Measurements from ENCODE around the gene MT1G.
"Not testable (repeated sequence)": the region's sequence is repeated elsewhere in the genome, so short reads cannot be mapped to it uniquely, and the experiment has no call there.

The MT1G gene

DNA sequence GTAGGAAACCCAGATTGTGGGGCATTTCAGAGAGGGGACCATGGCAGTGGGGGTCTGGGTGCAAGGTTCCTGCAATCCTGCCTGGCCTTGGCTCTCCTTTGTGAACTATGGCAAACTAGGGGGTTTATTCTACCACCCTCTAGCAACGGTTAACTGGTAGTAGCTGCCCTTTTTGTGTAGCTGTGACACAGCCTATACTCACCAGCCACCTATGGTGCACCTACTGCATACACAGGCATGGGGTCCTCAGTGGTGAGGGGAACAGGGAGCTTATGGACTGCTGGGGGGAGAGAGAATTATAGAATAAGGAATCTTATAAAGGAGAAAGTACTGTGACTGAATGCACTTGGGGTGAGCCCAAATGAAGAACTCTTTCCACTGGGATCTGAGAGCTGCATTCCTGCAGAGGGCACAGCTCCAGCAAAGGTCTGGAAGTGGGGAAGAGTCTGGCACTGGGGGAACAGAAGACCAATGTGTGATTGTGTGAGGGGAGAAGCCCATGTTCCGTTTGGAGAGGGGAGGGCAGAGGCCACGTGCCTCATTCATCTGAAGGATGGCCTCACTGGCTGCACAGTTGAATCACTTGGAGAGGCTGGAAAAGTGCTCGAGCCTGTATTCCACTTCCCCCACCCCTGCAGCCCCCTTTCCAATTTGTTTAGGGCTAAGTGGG, 16.5 kb upstream of the MT1G start:
- no peak for DNase-seq

DNA sequence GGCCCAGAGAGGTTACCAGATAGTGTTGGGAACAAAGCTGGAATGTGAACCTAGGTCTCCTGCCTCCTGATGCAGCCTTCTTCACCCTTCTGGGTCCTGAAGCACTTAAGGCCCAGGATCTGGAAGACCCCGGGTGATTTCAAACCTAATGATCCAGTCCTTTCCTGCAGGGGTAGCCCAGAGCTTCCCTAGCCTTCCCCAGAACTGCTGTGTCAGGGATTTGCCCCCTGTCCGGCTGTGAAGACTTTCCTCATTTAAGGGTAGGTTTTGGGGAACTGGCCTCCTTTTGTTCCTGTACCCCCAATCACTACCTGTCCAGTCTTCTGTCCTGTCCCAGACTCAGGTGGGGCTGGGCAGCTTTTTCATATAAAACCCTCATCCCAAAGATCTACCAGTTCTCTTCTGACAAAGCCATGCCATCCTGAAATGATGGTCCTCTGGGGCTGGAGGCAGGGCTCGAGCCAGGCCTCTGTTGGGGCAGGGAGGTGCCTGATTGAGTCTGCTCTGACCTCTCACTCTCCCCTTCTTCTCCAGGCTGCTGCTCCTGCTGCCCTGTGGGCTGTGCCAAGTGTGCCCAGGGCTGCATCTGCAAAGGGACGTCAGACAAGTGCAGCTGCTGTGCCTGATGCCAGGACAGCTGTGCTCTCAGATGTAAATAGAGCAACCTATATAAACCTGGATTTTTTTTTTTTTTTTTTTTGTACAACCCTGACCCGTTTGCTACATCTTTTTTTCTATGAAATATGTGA, 15.7 kb upstream of the MT1G start:
- DNase-seq = peak; percentile 19

- DNase-seq = no peak
Observed at GRCh38 chr16:56682703-56683397, 15.0 kb upstream of the MT1G start.

DNA sequence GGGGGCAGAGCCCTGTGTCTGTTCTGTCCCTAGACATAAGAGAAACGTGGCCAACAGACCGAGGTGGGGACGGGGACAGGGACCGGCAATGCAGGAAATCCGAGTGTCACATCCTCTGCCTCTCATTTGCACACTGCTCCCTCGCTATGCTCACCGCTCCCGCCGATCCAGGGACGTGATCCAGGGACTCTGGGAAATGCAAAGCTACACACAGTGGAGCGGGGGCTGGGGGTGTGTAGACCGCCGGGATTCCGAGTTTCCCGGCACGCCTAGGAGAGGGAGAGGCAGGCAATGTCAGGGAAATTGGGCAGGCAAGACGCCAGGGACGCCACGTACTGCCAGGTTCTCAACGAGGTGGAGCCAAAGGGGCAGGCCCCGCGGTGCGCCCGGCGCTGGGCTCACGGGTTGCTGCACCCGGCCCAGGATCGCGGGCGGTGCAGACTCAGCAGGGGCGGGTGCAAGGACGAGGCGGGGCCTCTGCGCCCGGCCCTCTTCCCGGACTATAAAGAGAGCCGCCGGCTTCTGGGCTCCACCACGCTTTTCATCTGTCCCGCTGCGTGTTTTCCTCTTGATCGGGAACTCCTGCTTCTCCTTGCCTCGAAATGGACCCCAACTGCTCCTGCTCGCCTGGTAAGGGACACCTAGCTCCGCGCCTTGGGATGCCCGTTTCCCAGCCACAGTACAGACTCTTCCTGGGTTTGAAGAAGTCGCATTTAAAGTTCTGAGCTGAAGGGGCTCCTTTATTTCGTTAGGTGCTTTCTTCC, 14.3 kb upstream of the MT1G start, which contains the start of gene MT1X:
TSS of gene MT1X (plus strand) at position 532 of the 764 bp plus-strand sequence. CDS start at position 603, 71 bp downstream.
- DNase-seq = peak; percentile 89

DNA sequence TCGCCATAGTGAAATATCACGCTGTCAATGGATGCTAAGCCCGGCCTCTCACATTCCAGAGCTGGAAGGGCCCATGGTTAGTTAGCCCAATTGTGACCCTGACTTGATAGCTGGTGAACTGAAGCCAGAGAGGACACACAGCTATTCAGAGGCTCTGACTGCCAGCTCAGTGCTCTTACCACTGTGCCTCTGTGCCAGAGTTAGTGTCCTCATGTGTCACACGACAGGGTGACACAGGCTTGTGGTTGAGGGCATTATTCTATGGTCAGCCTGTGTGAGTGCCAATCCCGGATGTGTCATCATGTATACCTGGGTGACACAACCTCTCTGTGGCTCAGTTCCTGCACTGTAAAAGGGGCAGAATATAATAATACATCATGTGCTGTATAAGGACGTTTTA, 12.0 kb upstream of the MT1G start:
- DNase-seq = no peak

DNA sequence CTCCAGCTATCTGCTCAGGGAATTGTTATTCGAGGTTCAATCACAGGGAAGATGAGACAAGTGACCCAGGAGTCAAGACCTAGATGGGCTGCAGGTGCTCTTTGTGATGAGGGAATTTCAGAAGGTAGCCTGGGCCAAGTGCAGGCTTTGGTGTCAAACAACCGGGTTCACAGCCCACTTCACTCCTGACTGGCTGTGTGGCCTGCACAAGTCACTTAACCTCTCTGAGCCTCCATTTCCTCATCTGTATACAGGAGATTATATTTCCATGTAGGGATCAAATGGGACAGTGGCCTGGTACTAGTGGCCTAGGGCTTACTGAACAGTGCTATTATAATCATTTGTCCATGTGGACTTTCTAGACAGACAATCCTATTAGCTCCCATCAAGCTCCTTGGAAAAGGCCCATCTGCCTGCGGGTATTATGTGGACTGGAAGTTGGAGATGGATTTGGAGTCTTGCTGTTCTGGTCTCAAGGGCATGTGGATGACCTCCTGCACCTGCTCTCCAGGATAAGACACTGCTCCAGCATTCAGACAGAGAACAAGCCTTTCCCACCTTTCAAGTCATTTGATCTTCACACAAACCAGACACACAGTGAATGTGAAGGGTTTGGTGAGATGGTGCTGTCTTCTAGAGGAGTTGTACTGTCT, 11.3 kb upstream of the MT1G start:
- no peak for DNase-seq

DNA sequence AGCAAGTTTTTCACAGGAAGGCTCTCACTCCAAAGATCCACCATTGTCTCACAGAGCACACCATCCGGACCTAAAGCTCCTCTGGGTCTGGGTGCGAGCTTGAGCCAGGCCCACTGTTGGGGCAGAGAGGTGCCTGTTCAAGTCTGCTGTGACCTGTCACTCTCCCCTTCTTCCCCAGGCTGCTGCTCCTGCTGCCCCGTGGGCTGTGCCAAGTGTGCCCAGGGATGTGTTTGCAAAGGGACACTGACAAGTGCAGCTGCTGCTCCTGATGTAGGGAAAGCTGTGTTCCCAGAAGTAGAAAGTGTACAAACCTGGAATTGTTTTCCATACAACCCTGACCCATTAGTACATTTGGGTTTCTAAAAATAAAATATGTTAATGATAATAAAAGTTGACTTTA, 9.6 kb upstream of the MT1G start:
- DNase-seq = no peak

DNA sequence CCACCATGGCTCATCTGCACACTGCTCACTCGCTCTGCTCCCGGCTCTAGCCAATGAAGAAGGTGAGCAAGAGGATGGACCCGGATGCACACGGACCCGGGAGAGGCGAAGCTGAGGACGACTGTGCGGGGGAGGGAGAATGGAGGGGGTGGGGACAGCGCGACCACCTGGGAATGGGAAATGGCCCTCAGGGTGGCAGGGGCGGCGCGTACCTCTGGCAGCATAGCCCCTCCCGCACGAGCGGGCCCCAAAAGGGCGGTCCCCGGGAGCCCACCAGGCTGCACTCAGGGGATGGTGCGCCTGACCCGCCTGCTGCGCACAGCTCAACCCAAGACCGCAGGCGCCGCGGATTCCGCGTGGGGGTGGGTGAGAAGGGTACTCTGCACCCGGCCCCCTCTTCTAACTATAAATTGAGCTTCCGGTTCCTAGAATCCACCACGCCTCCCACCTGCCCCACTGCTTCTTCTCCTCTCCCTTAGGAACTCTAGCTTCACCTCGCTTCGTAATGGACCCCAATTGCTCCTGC, 7.9 kb upstream of the MT1G start:
- DNase-seq = no peak

- DNase-seq = not testable (repeated sequence)
Observed at GRCh38 chr16:56674570-56674969, 6.7 kb upstream of the MT1G start.

DNA sequence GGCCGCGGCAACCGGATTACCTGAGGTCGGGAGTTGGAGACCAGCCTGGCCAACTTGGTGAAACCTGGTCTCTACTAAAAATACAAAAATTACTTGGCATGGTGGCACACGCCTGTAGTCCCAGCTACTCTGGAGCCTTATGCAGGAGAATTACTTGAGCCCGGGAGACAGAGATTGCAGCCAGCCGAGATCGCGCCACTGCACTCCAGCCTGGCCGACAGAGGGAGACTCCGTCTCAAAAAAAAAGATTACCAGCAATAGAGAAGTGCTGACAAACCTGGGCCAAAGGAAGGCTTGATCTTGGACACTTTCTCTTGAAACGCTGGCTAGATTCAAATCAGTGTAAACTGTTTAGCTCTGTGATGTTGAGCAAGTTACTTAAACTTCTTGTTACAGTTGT, 6.1 kb upstream of the MT1G start:
- no peak for DNase-seq

- DNase-seq = no peak
Observed at GRCh38 chr16:56672761-56673536, 5.1 kb upstream of the MT1G start.

DNA sequence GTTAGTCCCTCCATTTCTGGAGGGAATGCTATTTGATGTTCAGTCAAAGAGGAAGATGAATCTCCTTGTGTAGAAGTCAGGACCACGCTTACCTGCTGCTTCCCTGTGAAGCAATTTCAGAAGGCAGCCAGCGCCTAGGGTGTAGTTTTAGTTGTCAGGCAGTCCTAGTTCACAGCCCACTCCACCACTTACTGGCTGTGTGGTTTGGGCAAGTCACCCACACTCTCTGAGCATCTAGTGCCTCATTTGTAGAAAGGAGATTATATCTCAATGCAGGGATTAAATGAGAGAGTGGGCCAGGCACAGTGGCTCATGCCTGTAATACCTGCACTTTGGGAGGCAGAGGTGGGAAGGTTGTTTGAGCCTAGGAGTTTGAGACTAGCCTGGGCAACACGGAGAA, 4.3 kb upstream of the MT1G start:
- DNase-seq = not testable (repeated sequence)

- DNase-seq = not testable (repeated sequence)
Observed at GRCh38 chr16:56671691-56672090, 3.8 kb upstream of the MT1G start.

- DNase-seq = no peak
Observed at GRCh38 chr16:56670620-56670934, 2.7 kb upstream of the MT1G start.

DNA sequence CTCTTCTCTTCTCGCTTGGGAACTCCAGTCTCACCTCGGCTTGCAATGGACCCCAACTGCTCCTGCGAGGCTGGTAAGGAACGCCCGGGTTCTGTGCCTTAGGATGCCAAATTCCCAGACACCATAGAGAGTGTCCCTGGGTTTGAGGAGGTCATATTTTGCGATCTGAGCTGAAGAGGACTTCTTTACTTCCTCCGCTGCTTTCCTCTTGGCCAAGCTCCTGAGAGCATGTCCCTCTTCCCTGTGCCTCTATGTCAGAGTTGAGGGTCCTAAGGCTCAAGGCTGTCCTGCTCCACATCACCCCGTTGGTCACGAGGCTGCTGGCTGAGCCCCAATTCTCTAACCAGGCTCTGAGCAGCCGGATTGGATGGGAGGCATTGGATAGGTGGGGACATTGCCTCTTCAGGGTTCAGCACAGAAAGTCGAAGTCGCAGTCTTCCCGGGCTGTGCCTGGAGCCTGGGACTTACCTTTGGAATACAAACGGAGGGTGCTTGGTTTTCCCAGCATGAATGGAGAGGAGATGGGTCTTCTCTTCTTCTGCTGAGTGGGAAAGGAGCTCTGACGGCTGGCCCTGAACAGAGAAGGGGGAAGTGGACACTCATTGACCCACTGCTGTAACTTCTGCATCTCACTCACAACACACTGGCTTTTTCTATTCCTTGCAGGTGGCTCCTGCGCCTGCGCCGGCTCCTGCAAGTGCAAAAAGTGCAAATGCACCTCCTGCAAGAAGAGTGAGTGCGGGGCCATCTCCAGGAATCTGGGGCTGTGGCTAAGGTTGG, 2.2 kb upstream of the MT1G start:
- no peak for DNase-seq

DNA sequence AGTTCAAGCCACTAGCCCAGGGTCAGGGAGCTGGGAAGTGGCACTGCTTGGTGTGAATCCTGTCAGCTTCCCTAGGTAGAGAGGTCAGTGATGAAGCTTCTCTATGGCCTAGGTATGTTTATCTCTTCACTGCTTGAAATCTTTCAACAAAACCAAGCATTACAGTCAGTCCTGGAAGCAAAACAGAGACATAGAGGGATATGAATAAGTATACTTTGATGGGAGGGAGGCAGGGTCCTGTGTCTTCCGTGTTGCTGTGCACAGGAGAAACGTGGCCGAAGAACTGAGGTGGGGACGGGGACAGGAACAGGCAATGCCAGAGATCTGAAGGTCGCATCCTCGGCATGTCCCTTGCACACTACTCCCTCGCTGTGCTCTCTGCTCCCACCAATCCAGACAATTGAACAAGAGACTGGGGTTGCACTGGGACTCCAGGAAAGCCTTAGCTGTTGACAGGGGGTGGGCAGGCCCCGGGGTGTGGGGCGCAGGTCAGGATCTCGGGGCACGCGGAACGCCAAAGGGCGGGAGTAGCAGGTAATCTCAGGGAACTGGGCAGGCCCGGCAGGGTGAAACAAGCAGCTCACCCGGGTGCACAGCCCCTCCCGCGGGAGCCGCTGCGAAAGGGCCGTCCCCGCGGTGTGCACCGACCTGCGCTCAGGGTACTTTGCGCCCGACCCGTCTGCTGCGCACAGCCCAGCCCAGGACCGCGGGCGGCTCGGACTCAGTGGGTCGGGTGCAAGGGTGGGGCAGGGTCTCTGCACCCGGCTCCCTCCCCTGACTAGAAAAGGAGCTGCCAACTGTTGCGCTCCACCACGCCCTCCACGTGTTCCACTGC, 1.4 kb upstream of the MT1G start, which contains the start of gene MT1H:
TSS of gene MT1H (plus strand) at position 810 of the 835 bp plus-strand sequence. CDS start 71 bp downstream, outside the sequence.
- no peak for DNase-seq

GRCh38 chr16:56665286-56666261, 2.3 kb downstream of the MT1G start:
- not testable (repeated sequence) for DNase-seq

DNA sequence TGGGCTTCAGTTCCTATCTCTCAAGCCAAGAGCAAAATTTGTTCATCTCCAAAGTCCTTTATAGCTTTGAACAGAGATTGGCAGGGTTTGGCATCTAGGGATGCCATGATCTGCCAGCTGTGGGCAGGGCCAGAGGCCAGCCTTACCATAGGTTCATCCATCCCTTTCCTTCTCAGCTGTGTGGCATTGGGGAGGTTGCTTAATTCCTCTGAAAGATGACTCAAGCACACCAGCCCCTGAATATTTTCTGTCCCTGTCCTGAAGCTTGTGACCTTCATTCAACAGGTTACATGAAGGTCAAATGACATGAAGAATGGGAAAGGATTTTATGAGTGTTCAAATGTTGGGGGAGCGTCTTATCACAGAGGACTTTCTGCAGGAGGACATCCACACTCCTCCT, 3.4 kb downstream of the MT1G start:
- DNase-seq = no peak
